Measurements from ENCODE around the gene TMEM164. TPM values are rescaled to one million over a fixed set of nuclear protein-coding genes. Genes with fewer than 3 reads are reported as not detected.

TMEM164 gene
- total RNA-seq, 6 experiments from 2014 or later: 8.5 to 12.5 (median 9.6) TPM

DNA sequence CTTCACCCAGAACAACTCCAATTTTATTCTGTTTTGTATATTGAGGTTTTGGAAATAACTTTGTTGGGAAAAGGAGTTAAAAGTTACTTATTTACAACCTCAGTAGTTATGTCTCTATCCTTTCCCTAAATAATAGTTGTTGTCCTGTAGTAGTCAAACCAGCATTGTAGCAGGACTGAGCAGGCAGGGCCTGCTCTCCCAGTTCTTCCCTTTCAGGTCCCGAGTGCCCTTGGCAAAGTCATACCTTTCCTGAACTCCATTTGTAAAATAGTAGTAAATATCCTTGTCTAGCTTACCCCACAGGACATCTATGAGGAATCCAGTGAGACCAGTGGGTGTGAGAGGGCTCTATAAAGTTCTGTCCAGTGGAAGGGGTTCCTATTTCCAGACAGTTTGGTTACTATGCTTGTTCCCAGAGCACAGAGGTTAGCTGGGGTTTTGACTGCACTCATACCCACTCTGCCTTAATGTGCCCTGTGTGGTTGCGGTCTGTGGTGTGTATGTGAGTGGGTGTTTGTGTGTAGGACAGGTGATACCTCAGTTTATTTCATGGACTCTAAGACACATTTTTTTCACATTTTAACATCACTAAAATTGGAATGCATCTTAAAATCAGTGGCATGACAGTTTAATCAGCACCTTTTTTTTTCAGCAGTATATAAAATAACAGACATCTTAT, 178.7 kb downstream of the TMEM164 start:
- H3K36me3 Mint-ChIP-seq (ENCODE audit: low read depth): peaks cover 13% of the 10 kb centered on the region
- TF ChIP-seq, protein P1, sequence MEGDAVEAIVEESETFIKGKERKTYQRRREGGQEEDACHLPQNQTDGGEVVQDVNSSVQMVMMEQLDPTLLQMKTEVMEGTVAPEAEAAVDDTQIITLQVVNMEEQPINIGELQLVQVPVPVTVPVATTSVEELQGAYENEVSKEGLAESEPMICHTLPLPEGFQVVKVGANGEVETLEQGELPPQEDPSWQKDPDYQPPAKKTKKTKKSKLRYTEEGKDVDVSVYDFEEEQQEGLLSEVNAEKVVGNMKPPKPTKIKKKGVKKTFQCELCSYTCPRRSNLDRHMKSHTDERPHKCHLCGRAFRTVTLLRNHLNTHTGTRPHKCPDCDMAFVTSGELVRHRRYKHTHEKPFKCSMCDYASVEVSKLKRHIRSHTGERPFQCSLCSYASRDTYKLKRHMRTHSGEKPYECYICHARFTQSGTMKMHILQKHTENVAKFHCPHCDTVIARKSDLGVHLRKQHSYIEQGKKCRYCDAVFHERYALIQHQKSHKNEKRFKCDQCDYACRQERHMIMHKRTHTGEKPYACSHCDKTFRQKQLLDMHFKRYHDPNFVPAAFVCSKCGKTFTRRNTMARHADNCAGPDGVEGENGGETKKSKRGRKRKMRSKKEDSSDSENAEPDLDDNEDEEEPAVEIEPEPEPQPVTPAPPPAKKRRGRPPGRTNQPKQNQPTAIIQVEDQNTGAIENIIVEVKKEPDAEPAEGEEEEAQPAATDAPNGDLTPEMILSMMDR (IDR thresholded peaks at IDR 0.05): no peak

DNA sequence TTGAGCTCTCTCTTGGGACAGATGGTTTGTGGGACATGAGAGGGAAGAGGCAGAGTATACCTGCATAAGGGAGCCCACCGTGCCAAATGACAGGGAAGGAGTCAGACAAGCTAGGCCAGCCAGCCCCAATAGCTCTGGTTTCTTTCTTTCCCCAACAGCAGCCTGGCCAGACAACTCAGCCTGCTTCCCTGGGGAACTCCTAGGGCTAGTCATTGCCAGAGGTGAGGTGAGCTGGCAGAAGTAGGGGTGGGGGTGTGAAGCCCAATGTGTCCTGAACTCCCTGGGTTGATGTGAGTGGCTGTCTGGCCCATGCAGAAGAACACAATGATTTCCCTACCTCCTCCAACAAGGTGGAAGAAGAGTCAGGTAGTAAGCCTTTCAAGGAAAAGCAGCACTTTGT, 179.4 kb downstream of the TMEM164 start:
- Mint-ChIP-seq H3K4me3 (no peak overlapping the region; the same call in 1 of the 2 replicates), H3K27ac (peak overlapping the region; percentile 79), H3K9me3 (no peaks in the 10 kb centered on the region), H3K36me3 (ENCODE audit: low read depth) (peaks cover 15% of the 10 kb centered on the region), H3K27me3 (ENCODE audit: insufficient read depth) (no peaks in the 10 kb centered on the region; the same call in 1 of the 2 replicates), H3K4me1 (ENCODE audit: low read depth) (peaks cover 40% of the 10 kb centered on the region)
- DNase-seq: no peak
- TF ChIP-seq, protein P1 (IDR thresholded peaks at IDR 0.05): no peak

More for the DNA sequence above, 178.7 kb downstream of the TMEM164 start:
- DNase-seq: no peak
- Mint-ChIP-seq H3K9me3 (no peaks in the 10 kb centered on the region), H3K4me1 (ENCODE audit: low read depth) (peaks cover 40% of the 10 kb centered on the region), H3K27ac (peak overlapping the region; percentile 79), H3K27me3 (ENCODE audit: insufficient read depth) (no peaks in the 10 kb centered on the region; the same call in 1 of the 2 replicates), H3K4me3 (0 out of 2 replicates have a peak overlapping the region, but pooled peaks have one; percentile 4)

DNA sequence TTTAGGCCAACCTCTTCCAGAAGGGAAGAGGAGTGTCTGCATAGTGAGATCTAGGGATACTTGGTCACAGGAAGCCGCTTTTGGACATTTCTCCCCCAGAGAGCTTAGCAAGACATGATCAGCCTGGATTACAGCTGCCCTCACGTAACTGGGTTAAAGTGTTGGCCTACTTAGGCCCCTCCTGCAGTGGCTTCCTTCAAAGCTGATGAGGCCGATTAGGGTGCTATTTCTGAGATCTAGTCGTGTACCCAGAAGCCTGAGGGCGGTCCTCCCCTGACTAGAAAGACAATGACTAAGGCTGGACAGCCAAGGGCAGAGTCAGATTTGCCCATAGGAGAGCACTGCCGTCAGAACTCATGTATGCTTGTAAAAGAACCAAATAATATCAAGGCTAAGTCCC, 180.0 kb downstream of the TMEM164 start:
- Mint-ChIP-seq H3K27ac (peak overlapping the region; percentile 79; the same call in 1 of the 2 replicates), H3K36me3 (ENCODE audit: low read depth) (peaks cover 15% of the 10 kb centered on the region), H3K27me3 (ENCODE audit: insufficient read depth) (no peaks in the 10 kb centered on the region; the same call in 1 of the 2 replicates), H3K4me3 (no peak overlapping the region; the same call in 1 of the 2 replicates), H3K9me3 (no peaks in the 10 kb centered on the region), H3K4me1 (ENCODE audit: low read depth) (peaks cover 40% of the 10 kb centered on the region)
- TF ChIP-seq, protein P1 (IDR thresholded peaks at IDR 0.05): no peak
- peak; percentile 49 for DNase-seq

DNA sequence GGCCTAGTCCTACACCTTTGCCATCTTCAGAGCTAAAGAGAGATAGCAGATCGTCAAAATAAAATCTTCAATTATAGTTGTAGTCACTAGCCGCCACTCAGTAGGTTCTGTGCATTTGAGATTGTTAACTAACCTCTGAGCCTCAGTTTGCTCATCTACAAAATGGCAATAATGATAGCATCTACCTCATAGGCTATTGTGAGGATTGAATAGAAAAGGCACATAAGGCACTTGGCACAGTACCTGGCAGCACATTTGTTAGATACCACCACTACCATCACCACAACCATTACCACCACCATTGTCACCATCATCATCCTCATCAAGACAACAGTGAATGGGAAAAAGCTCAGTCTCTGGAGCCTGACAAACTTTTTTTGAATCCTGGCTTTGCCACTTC, 180.4 kb downstream of the TMEM164 start:
- no peak for DNase-seq
- Mint-ChIP-seq H3K9me3 (no peaks in the 10 kb centered on the region), H3K4me1 (ENCODE audit: low read depth) (peaks cover 40% of the 10 kb centered on the region), H3K36me3 (ENCODE audit: low read depth) (peaks cover 15% of the 10 kb centered on the region), H3K27me3 (ENCODE audit: insufficient read depth) (no peaks in the 10 kb centered on the region; the same call in 1 of the 2 replicates), H3K27ac (peak overlapping the region; percentile 79; the same call in 1 of the 2 replicates), H3K4me3 (no peak overlapping the region; the same call in 1 of the 2 replicates)
- TF ChIP-seq, protein P1 (IDR thresholded peaks at IDR 0.05): no peak

DNA sequence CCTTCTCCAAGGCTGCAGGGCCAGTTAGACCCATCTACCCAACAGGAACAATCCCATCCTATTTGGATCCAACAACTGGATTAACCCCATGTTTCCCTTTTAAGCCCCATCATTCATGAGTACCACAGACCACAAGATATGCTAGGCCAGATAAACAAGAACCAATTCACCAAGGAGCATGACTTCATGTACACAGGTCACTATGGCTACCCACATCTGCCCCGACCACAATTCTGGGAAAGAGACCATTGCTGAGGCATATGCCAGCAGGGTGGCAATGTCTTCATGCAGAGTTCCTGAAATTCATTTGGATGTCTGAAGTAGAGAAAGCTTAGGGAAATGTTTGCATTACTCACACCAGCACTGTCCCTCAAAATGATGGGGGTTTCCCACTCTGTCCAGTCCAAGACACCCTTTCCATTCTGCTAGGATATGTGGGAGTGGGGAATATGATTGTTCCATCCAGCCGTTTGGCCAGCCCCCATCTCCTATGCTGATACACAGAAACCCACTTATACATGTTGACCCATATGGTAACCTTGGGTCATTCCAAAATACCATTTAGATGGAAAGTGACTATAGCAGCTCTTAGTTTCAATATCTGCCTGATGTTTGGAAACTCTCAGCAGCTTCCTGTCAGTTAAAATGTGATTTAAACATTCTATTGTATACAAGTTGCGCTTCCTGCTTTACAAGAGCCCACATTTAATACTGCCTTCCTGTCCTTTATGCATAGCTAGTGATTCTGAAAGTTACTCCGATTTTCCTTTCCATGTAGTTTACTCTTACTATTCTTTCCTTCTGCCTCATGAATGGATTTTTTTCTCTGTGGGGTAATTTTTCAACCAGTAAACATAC, 186.0 kb downstream of the TMEM164 start:
- no peaks in the 10 kb centered on the region for H3K9me3 Mint-ChIP-seq

More for the DNA sequence above, 186.0 kb downstream of the TMEM164 start:
- Mint-ChIP-seq H3K4me1 (ENCODE audit: low read depth) (peaks cover 14% of the 10 kb centered on the region), H3K27ac (no peak overlapping the region), H3K4me3 (no peak overlapping the region), H3K27me3 (ENCODE audit: insufficient read depth) (no peaks in the 10 kb centered on the region), H3K36me3 (ENCODE audit: low read depth) (peaks cover 6% of the 10 kb centered on the region; the same call in 1 of the 2 replicates)
- no peak for DNase-seq
- TF ChIP-seq, protein P1 (IDR thresholded peaks at IDR 0.05): no peak

Data from HFFc6 (cell line).